HG03175 (cell line): ENCODE data around the gene CDC42EP4.
A peak's percentile ranks its signal among the peaks of the same experiment; 100 is the strongest.
"Not testable (repeated sequence)": the region's sequence is repeated elsewhere in the genome, so short reads cannot be mapped to it uniquely, and the experiment has no call there.

Source experiments
- ATAC-seq: cut with Tn5 transposase; IDR thresholded peaks from one replicate; pipeline ENCODE4 v1.9.1; 2021; ENCODE audit warnings: mild to moderate bottlenecking, moderate library complexity; ENCODE audit not compliant: unreplicated experiment

Gene CDC42EP4

DNA sequence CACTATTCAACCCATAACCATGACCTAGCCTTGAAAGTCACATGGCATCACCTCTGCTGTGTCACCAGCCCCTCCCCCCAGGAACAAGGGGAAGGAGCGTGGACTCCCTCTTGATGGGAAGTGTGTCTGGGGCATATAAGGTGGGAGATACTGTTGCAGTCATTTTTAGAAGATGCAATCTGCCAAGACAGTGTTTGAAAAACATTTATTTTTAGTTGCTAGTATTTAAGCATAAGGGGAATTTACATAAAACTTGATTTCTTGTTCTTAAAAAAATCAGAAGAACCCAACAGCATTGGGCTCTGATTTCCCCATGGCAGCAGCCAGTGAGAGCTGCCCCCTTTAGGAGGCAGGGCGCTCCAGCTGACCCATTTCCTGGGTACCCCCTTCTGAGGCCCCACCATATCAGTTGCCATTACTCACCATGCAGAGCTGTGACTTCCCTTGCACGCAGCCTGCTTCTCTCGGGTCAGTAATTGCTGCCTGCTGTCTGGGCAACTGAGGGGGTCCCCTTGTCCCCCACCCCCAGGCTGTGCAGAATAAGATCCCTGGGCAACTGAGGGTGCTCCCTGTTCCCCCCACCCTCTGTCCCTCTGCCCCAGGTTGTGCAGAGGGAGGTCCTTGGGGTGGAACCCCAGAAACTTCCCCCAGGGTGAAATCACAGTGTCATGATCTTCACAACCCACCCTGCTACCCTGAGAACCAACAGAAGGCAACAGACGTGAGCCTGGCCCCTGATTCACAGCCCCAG is 11.8 kb upstream of the CDC42EP4 start:
- no peak for ATAC-seq

DNA sequence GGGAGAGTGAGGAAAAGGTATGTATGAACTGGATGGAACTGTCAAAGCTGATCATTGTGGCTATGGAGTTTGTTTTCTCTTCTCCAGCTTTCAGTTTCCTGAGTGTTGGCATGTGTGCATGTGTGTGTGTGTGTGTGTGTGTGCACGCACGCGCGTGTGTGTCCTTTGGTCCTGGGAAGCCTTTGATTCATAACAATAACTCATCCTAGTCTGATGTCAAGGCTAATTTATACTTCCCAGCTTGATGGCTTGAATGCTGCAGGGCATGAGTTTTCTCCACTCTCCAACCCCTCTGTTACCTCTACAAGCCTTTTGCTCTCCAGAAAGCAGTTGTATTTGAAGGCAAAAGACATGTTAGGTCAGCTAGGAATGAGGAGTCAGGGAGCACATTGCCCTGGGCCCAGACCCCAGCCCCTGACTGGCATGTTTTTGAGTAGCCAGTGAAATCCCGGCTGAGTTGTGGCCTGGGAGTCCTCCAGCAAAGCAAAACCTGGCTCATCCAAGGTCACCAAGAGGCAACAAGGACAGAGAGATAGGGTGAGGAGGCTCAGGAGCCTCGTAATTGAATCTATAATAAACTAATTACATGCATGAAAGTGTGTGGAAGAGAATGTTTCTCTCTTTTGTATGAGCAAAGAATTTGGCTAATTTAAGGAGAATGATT is 8.9 kb upstream of the CDC42EP4 start:
- ATAC-seq, result no peak

GRCh38 chr17:73319766-73320165 is 8.0 kb upstream of the CDC42EP4 start:
- ATAC-seq, result no peak

DNA sequence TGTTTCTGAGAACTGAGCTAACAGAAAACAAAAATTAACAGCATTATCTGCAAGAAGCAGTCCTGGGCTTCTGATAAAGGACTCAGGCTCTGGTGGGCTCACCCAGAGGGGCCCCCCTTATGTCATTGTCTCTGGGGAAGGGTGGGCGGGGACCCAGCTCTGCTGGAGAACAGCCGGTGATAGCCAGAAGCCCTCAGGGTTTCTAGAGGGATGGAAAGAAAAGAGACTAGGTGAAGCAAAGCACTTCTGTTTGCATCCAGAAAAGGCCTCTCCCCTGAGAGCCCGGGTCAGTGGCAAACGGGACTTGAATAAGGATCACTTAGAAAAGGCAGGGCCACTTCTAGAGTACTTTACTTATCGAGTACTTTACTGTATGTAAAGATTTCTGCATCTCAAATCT is 7.0 kb upstream of the CDC42EP4 start:
- no peak for ATAC-seq

GRCh38 chr17:73318427-73318813 is 6.6 kb upstream of the CDC42EP4 start:
- no peak for ATAC-seq

GRCh38 chr17:73317513-73318426 is 6.0 kb upstream of the CDC42EP4 start:
- ATAC-seq, result peak; percentile 11

DNA sequence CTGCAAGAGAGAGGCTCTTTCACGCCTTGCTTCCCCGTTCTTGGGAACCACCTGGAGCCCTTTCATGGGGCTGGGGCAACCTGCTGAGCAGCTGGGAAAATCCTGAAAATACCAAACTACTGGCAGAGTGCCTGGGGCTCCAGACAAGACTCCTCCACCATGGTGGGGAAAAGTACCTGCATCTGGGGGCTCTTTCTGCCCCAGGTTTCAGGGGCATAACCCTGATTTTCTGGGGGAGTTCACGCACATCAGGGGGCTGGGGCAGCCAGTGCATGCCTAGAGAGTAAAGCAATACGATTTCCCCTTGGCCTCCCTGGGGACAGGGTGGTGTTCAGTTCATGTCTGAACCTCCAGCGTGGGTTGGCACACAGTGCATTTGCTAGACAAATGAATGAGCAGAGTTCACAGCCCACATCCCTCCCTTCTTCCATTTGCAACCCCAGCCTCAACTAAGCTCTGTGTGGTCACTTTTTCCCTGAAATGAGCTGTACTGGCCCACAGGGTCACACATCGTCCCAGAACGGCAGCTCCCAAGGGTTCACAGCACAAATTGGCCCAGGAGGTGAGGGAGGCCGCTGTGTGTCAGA is 5.2 kb upstream of the CDC42EP4 start:
- ATAC-seq, result peak; percentile 45

DNA sequence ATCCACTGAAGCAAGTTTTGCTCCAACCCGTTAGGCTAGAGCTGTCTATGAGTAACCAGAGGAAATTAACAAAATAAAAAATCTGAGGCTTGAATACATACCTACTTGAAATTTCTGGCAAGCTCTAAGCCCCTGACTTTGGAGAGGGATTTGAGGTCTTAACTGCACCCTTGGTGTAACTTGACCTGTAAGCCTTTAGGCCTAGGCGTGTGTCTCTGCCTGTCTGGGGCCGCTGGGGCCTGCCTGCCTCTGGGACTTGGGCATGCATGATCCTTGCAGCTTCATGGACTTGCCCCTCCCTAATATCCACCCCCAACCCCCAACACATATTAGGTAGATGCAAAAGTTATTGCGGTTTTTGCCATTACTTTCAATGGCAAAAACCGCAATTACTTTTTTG is 3.7 kb upstream of the CDC42EP4 start:
- ATAC-seq, result no peak

GRCh38 chr17:73313526-73314127 is 1.8 kb upstream of the CDC42EP4 start:
- ATAC-seq, result no peak

DNA sequence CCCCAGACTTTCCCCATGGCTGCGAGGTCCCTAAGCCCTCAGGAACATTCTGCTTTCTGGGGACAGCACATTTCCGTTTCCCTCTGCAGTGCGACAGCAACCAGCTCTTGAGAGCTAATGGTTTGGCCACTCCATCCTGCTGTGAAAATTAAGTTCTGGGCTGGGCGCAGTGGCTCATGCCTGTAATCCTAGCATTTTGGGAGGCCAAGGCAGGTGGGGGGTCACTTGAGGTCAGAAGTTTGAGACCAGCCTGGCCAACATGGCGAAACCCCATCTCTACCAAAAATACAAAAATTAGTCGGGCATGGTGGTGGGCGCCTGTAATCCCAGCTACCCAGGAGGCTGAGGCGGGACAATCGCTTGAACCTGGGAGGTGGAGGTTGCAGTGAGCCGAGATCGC is 1.1 kb upstream of the CDC42EP4 start:
- ATAC-seq, result not testable (repeated sequence)

GRCh38 chr17:73311428-73311780 is 397 bp downstream of the CDC42EP4 start:
- peak; percentile 14 for ATAC-seq

DNA sequence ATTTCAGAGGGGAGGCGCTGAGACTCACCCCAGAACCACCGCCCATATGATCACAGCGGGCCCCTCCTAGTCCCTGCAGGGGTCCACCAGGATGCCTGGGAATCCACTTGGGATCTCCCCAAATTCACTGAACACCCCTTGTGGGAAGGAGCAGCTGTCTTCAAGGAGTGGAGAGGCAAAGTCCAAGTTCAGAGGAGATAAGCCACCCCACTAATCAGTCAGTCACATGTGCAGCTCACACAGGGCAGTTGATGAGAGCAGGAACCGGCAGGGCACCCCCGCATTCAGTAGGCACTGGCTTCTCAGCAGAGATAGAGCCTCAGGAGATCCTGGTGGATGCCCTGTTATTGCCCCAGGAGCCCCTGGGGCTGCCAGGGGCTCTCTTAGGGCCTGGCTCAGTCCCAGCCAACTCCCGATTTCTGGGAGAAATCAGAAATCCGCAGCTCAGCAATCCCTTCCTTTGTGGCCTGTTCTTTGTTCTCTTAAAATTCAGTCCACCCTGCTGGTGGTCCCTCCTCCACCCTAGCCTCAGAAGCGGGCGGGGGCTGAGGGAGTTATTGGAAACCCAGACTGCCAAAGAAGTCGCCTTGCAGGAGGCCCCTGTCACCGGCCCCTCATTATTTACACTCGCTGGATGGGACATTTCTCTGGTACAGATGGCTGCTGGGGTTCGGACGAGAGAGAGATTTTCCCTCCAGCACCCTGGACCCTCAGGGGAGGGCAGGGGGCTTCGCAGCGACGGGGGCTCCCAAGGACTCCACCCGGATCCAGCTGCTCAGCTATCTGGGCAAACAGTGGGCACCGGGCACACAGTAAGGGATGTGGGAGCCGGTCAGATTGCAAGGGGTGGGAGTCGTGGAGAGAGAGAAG is 1.8 kb downstream of the CDC42EP4 start:
- no peak for ATAC-seq

DNA sequence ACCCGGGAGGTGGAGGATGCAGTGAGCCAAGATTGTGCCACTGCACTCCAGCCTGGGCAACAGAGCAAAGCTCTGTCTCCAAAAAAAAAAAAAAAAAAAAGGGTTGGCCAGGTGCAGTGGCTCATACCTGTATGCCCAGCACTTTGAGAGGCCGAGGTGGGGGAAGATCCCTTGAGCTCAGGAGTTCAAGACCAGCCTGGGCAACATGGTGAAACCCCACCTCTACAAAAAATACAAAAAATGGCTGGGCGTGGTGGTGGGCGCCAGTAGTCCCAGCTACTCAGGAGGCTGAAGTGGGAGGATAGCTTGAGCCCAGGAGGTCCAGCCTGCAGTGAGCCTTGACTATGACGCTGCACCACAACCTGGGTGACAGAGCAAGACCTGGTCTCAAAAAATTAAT is 2.8 kb downstream of the CDC42EP4 start:
- not testable (repeated sequence) for ATAC-seq

GRCh38 chr17:73308017-73308823 is 3.6 kb downstream of the CDC42EP4 start:
- ATAC-seq, result no peak

- ATAC-seq, result no peak
Observed at GRCh38 chr17:73307130-73307529, 4.7 kb downstream of the CDC42EP4 start.

GRCh38 chr17:73305845-73306836 is 5.7 kb downstream of the CDC42EP4 start:
- ATAC-seq, result no peak

- ATAC-seq, result no peak
Observed at GRCh38 chr17:73304971-73305812, 6.6 kb downstream of the CDC42EP4 start.
